K562 (cell line): Measurements from ENCODE around the gene GAD1. TPM values are rescaled to one million over a fixed set of nuclear protein-coding genes. Genes with fewer than 3 reads are reported as not detected.

Source experiments
- ATAC-seq: fragments of 200-7000 bp; cut with Tn5 transposase; 3 replicates; pipeline ENCODE4 v1.9.1; 2020; ENCODE audit warnings: moderate library complexity
- BruUV-seq: library from RNA; stranded (reverse); fragments of 400-500 nt; replicated peaks from 2 replicates; lab custom pipeline; 2021; lab: Mats Ljungman, UMichigan
- CTCF ChIA-PET: fragments of 300-600 bp; formaldehyde crosslinking; extraction: SDS; loops from one replicate; lab custom pipeline; 2021; ENCODE audit warnings: low intra/inter-chr PET ratio; lab: Yijun Ruan, JAX
- POLR2A ChIA-PET: fragments of 300-600, 350-650 bp; sonication (Branson Sonifier 250); formaldehyde crosslinking; extraction: SDS; loops from one replicate; lab custom pipeline; 2021; ENCODE audit warnings: antibody characterized with exemption, inconsistent platforms; lab: Yijun Ruan, JAX
- DNase-seq, 4 experiments: peaks; one replicate each; pipeline versions ENCODE4 v3.0.0 to v3.0.0-alpha.2; 2011 to 2018; ENCODE audit warnings: low spot score in 3 of 4, mixed read lengths in 3 of 4; ENCODE audit errors: extremely low read depth in 1 of 4
- FAIRE-seq: peaks from 2 replicates; lab custom pipeline; 2011; peaks lifted over from hg19 to GRCh38; lab: Jason Lieb, UNC
- H2AFZ ChIP-seq: 2 replicates; pipeline ENCODE4 v1.6.0; 2011; ENCODE audit warnings: low read depth, low read length, control low read depth, inconsistent platforms
- H3K27ac ChIP-seq: fragments of 200-600 bp; 3 replicates; pipeline ENCODE4 v1.8.0; 2011; ENCODE audit warnings: low read depth, mild to moderate bottlenecking, control low read depth, inconsistent platforms, low read length, moderate library complexity, mixed read lengths; ENCODE audit errors: extremely low read depth
- H3K27me3 ChIP-seq, 2 experiments: fragments of 300-600 bp in 1 of 2; 2 replicates in 1 of 2; 3 replicates in 1 of 2; pipeline versions ENCODE4 v1.6.0 to v1.8.0; 2011; ENCODE audit warnings: inconsistent platforms in 2 of 2, low read length in 2 of 2, mild to moderate bottlenecking in 1 of 2, mixed read lengths in 1 of 2, moderate library complexity in 1 of 2; ENCODE audit not compliant: control insufficient read depth in 2 of 2, insufficient read depth in 2 of 2
- H3K36me3 ChIP-seq: fragments of 300-600 bp; 3 replicates; pipeline ENCODE4 v1.8.0; 2011; ENCODE audit warnings: mild to moderate bottlenecking, low read length, inconsistent platforms; ENCODE audit not compliant: control insufficient read depth, insufficient read depth
- H3K4me1 ChIP-seq, 2 experiments: fragments of 200-600 bp in 1 of 2; replicated peaks in 1 of 2; 2 replicates in 1 of 2; 3 replicates in 1 of 2; pipeline versions ENCODE4 v1.5.1 to v1.8.0; 2011; ENCODE audit warnings: inconsistent platforms in 2 of 2, low read length in 2 of 2, mild to moderate bottlenecking in 1 of 2, mixed read lengths in 1 of 2, moderate library complexity in 1 of 2; ENCODE audit not compliant: control insufficient read depth in 2 of 2, insufficient read depth in 2 of 2
- H3K4me2 ChIP-seq: 2 replicates; pipeline ENCODE4 v1.6.1; 2011; ENCODE audit warnings: low read length, control low read depth, inconsistent platforms, mixed read lengths; ENCODE audit not compliant: insufficient read depth
- H3K4me3 ChIP-seq: fragments of 200-600 bp; sonication (generic), shearing (Covaris generic); 2 replicates; pipeline ENCODE4 v1.5.1; 2016; ENCODE audit warnings: control low read depth, inconsistent platforms
- H3K79me2 ChIP-seq: fragments of 200-600 bp; 3 replicates; pipeline ENCODE4 v1.8.0; 2011; ENCODE audit warnings: low read length, inconsistent platforms; ENCODE audit not compliant: control insufficient read depth, insufficient read depth
- H3K9ac ChIP-seq, 2 experiments: 2 replicates each; pipeline versions ENCODE4 v1.6.0 to v1.6.1; 2011; ENCODE audit warnings: low read depth in 2 of 2, low read length in 2 of 2, control low read depth in 1 of 2, inconsistent platforms in 1 of 2, mild to moderate bottlenecking in 1 of 2, mixed read lengths in 1 of 2; ENCODE audit not compliant: insufficient read depth in 1 of 2
- H3K9me1 ChIP-seq: one replicate; pipeline ENCODE4 v1.6.0; 2011; ENCODE audit warnings: inconsistent platforms, mild to moderate bottlenecking, low read length, moderate library complexity; ENCODE audit not compliant: control insufficient read depth, insufficient read depth
- H3K9me3 ChIP-seq: replicated peaks from 2 replicates; pipeline ENCODE4 v1.5.1; 2011; ENCODE audit warnings: low read depth, low read length, inconsistent platforms; ENCODE audit not compliant: control insufficient read depth, insufficient read depth
- H4K20me1 ChIP-seq: replicated peaks from 2 replicates; pipeline ENCODE4 v1.6.1; 2011; ENCODE audit warnings: low read length, inconsistent platforms, mixed read lengths; ENCODE audit not compliant: control insufficient read depth, insufficient read depth
- CTCF ChIP-seq, 3 experiments: IDR thresholded peaks in 2 of 3; conservative IDR thresholded peaks in 1 of 3; 2 replicates each; pipeline ENCODE4 v1.5.1; 2011 to 2012; ENCODE audit warnings: low read length in 3 of 3, mild to moderate bottlenecking in 3 of 3, control low read depth in 2 of 3, improper control_type of control experiment in 1 of 3, inconsistent platforms in 1 of 3, low read depth in 1 of 3, mixed read lengths in 1 of 3, moderate library complexity in 1 of 3; ENCODE audit not compliant: insufficient read depth in 2 of 3
- NFATC3 ChIP-seq: fragments of 450-650 bp; IDR thresholded peaks from 2 replicates; pipeline ENCODE4 v1.6.1; 2017; ENCODE audit warnings: mild to moderate bottlenecking
- SAFB2 ChIP-seq: fragments of 200-400 bp; formaldehyde crosslinking; IDR thresholded peaks from 2 replicates; pipeline ENCODE4 v1.6.1; 2018; ENCODE audit warnings: borderline replicate concordance, low read length, low read depth, moderate library complexity; ENCODE audit not compliant: severe bottlenecking
- ZNF23 ChIP-seq: fragments of 250-450 bp; sonication (Bioruptor Pico); IDR thresholded peaks from 2 replicates; pipeline ENCODE4 v1.4.0; 2020; ENCODE audit warnings: mild to moderate bottlenecking
- ZNF239 ChIP-seq: fragments of 250-450 bp; sonication (Bioruptor Pico); IDR thresholded peaks from 2 replicates; pipeline ENCODE4 v1.4.0; 2020; ENCODE audit warnings: mild to moderate bottlenecking
- ZNF408 ChIP-seq: fragments of 250-450 bp; sonication (Bioruptor Pico); IDR thresholded peaks from 2 replicates; pipeline ENCODE4 v1.4.0; 2020; ENCODE audit warnings: low read depth, mild to moderate bottlenecking, moderate library complexity
- ZNF830 ChIP-seq: fragments of 250-450 bp; sonication (Bioruptor Pico); IDR thresholded peaks from 2 replicates; pipeline ENCODE4 v1.5.0; 2021; ENCODE audit warnings: mild to moderate bottlenecking
- WGBS: fragments of 100-300 bp; shearing (Covaris generic); methylation state at CpG from one replicate; pipeline ENCODE4 v1.1.6; 2016; ENCODE audit warnings: low coverage, mixed read lengths; ENCODE audit not compliant: insufficient coverage; ENCODE audit errors: missing lambda C conversion rate; 5-methylcytosine and 5-hydroxymethylcytosine counted together
- in situ Hi-C: fragments of 300-500 bp; cut with MboI; formaldehyde crosslinking; loops from 4 replicates; pipeline ENCODE4 v1.15.0; 2018; ENCODE audit warnings: inconsistent platforms, mixed read lengths
- intact Hi-C: fragments of 100-400 bp; cut with micrococcal nuclease; formaldehyde crosslinking; loops from 2 replicates; pipeline ENCODE4 v1.14.2; 2022
- polyA plus RNA-seq, 8 experiments: library from polyadenylated mRNA; depleted of rRNA in 4 of 8; stranded (reverse) in 5 of 8; unstranded in 3 of 8; fragments of >200 nt; fragmentation: Nextera tagmentation in 2 of 8; fragmentation: Illumina TruSeq in 1 of 8; extraction: Ambion mirVana in 2 of 8; extraction: Trizol in 1 of 8; gene quantifications; 2 replicates each; pipeline versions ENCODE4 v1.2.1 to v1.2.3, GENCODE V29; 2011 to 2014; ENCODE audit warnings: inconsistent platforms in 1 of 8, missing spikeins in 1 of 8
- total RNA-seq, 7 experiments: library from RNA; depleted of rRNA in 6 of 7; stranded (reverse); fragments of >200 nt in 6 of 7; fragmentation: Illumina TruSeq in 2 of 7; extraction: Trizol in 2 of 7; gene quantifications; 2 replicates each; pipeline versions ENCODE4 v1.2.1 to v1.2.3, GENCODE V29; 2011 to 2021; ENCODE audit warnings: low replicate concordance in 1 of 7
- TF ChIP-seq, protein P1 (sequence below): sonication (generic); formaldehyde crosslinking; IDR thresholded peaks from 2 replicates; pipeline ENCODE4 v1.5.0; 2020; ENCODE audit warnings: missing genetic modification reagents
- TF ChIP-seq, protein P2 (sequence below): sonication (generic); formaldehyde crosslinking; IDR thresholded peaks from 2 replicates; pipeline ENCODE4 v1.8.0; 2022; ENCODE audit warnings: mild to moderate bottlenecking, missing genetic modification reagents

The GAD1 gene
- total and polyA plus RNA-seq, 9 of the 15 experiments (the other 6 are each of a cell fraction or from before 2014, with no cell fraction given): 2.7 to 29.1 (median 15.7) TPM

DNA sequence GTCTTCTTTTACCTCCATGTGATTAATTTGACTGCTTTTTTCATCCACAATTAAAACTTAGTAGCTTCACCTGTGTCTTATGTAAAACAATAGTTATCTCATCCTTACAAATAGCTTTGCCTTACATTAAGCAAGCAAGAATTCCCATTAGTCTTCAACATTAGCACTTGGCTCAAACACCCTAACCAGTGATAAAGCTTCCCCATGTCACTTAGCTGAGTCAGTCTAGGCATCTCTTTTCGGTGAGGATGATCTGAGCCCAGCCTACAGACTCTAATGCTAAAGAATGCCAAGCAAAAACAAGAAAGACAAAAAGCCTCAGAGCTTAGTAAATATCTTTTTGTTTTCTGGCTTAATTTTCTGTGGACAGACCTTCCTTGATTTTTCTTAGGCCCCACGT, 26.1 kb downstream of the GAD1 start:
- Histone ChIP-seq H3K4me2 (no peak overlapping the region), H2AFZ (peak overlapping the region; percentile 6; the same call in 1 of the 2 replicates), H3K9me3 (no peaks in the 10 kb centered on the region), H3K36me3 (no peaks in the 10 kb centered on the region), H3K9me1 (no peaks in the 10 kb centered on the region), H3K79me2 (no peaks in the 10 kb centered on the region), H3K9ac (no peak overlapping the region), H3K27ac (no peak overlapping the region), H4K20me1 (no peaks in the 10 kb centered on the region)
- intact Hi-C loops: no loop called here
- in situ Hi-C loops: no loop called here
- no peak for TF ChIP-seq SAFB2
- TF ChIP-seq ZNF23 (CRISPR knock-in tag): no peak
- no peak for TF ChIP-seq CTCF (IDR thresholded peaks at IDR 0.05 in 2 of 3, conservative IDR thresholded peaks at IDR 0.05 in 1 of 3; ENCODE audit: insufficient read depth in 2 of 3, low read depth in 1 of 3, low read length in 3 of 3)
- no peak for TF ChIP-seq NFATC3
- no peak for TF ChIP-seq ZNF830 (CRISPR knock-in tag)
- TF ChIP-seq ZNF408 (CRISPR knock-in tag): no peak
- TF ChIP-seq, protein P1, sequence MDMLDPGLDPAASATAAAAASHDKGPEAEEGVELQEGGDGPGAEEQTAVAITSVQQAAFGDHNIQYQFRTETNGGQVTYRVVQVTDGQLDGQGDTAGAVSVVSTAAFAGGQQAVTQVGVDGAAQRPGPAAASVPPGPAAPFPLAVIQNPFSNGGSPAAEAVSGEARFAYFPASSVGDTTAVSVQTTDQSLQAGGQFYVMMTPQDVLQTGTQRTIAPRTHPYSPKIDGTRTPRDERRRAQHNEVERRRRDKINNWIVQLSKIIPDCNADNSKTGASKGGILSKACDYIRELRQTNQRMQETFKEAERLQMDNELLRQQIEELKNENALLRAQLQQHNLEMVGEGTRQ (CRISPR knock-in tag): no peak
- TF ChIP-seq ZNF239 (CRISPR knock-in tag): no peak
- TF ChIP-seq, protein P2, sequence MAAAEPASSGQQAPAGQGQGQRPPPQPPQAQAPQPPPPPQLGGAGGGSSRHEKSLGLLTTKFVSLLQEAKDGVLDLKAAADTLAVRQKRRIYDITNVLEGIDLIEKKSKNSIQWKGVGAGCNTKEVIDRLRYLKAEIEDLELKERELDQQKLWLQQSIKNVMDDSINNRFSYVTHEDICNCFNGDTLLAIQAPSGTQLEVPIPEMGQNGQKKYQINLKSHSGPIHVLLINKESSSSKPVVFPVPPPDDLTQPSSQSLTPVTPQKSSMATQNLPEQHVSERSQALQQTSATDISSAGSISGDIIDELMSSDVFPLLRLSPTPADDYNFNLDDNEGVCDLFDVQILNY: no peak
- TF ChIP-seq, all 486 proteins: peak for 0
- WGBS: 10% methylated on average over 2 of the region's 2 CpGs
- ChIA-PET CTCF (no interaction called here), POLR2A (interaction anchor here (0.5 to 2.2 kb wide), 5 partner anchors 9 to 901 kb away, joined by 3 to 11 read pairs (median 8); no protein-coding TSS in a partner anchor)
- no peaks in the 10 kb centered on the region for H3K27me3 ChIP-seq
- no peak overlapping the region for H3K4me3 ChIP-seq
- ATAC-seq: no peak
- no peak for FAIRE-seq
- no peak for DNase-seq
- no TSS peak for BruUV-seq
- peaks cover 0 to 3% of the 10 kb centered on the region in 2 experiments; a peak in 1 of 5 replicates for H3K4me1 ChIP-seq
